ENCODE data around the gene CTRB2.
"Not testable (repeated sequence)": the region's sequence is repeated elsewhere in the genome, so short reads cannot be mapped to it uniquely, and the experiment has no call there.

CTRB2 gene

DNA sequence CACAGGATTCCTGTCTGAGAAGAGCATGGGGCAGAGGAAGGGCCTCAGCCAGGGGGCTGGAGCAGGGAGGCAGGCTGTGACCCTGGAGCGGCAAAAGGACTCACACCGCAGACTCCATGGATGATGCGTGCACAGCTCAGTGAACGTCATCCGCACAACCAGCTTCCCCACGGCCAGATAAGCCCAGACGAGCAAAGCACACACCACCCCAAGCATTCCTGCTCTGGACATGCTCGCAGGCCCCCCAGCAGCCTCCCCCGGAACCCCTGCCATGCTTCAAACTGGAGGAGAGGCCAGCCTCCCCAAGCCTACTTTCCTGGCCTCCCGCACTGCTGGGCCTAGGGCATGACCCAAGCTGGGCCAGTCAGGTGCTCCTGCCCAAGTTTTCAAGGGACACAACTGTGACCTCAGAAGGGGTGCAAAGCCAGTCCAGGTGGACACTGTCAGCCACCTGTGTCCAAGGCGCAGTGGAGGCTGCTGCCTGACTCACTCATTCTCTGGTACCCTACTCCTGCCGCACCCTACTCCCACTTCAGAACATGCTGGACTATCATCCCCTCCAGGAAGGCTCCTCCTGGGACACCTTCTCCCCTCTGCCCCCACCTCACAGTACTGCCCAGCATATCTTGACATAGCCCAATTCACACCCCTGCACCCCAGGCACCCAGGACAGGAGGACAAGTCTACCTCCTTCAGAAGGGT lies 39.7 kb upstream of the CTRB2 start:
- no peak overlapping the region for H3K27ac ChIP-seq
- no peak for TF ChIP-seq ZFX (IDR thresholded peaks at IDR 0.05; ENCODE audit: borderline replicate concordance)
- TF ChIP-seq, protein P1, sequence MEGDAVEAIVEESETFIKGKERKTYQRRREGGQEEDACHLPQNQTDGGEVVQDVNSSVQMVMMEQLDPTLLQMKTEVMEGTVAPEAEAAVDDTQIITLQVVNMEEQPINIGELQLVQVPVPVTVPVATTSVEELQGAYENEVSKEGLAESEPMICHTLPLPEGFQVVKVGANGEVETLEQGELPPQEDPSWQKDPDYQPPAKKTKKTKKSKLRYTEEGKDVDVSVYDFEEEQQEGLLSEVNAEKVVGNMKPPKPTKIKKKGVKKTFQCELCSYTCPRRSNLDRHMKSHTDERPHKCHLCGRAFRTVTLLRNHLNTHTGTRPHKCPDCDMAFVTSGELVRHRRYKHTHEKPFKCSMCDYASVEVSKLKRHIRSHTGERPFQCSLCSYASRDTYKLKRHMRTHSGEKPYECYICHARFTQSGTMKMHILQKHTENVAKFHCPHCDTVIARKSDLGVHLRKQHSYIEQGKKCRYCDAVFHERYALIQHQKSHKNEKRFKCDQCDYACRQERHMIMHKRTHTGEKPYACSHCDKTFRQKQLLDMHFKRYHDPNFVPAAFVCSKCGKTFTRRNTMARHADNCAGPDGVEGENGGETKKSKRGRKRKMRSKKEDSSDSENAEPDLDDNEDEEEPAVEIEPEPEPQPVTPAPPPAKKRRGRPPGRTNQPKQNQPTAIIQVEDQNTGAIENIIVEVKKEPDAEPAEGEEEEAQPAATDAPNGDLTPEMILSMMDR (IDR thresholded peaks at IDR 0.05): no peak

DNA sequence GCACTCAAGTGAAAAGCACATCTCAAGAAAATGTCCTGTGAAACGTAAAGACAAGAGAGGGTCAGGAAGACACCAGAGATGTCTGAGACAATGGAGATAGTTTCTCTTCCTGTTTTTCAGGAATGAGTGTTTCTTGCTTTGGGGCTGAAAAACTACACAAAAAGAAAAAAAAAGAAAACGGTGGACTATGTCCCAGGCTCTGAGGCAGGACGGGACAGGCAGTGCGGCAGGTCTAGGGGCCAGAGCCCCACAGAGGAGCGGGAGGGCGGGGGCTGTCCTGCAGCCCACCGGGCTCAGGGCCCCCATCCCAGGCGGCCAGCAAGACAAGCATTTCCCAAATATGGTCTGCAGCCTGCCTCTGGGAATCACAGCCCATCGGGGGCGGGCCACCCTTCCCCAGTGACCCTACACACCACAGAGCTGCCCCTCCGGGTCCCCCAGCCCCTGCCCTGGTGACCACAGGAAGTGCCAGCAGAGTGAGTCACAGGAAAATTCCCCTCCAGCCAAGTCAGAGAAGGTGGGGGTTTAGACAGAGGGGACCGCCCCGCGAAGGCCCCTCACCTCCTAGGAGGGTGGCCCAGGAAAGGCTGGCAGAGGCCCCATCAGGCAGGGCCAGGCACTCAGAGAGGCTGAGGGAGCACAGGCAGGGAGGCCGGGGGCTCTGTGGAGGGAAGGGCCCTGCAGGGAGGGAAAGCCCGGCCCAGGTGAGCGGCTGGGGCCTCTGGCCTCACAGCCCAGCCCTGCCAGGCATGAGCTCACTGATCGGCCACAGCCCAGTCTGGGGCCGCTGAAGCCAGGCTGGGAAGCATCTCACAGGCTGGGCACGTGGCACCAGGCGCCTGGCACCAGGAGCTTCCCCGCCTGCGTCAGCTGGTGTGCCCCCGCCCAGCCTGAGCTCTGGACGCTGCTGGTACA lies 38.1 kb upstream of the CTRB2 start:
- TF ChIP-seq, protein P1 (IDR thresholded peaks at IDR 0.05): no peak
- TF ChIP-seq ZFX (IDR thresholded peaks at IDR 0.05; ENCODE audit: borderline replicate concordance): no peak
- peak overlapping the region; percentile 10; the same call in 1 of the 2 replicates for H3K27ac ChIP-seq

DNA sequence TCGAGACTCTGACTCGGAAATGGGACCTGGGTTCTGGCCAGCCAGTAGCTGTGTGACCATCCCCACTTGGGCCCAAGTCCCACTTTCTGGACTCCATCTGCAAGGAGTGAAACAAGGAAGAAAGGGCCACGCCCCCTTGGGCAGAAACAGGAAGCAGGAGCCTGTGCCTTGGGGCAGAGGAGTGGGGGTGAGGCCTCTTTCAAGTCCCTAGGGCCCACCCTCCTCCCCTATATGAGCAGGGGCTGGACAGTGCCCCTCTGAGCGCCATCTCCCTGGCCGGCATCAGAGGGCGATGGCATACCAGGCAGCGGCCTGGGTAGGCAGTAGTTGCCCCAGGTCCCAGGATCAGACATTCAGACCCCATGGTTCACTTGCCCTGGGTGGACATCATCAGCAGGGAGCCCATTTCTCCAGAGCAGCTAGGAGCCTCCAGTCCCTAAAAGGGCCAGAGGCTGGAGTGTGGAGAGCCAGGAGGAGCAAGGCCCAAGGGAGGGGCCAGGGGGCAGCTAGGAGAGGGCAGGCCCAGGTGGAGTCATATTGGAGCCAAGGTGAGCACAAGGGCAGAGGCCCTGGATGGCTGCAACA lies 37.4 kb upstream of the CTRB2 start:
- H3K27ac ChIP-seq: peak overlapping the region; percentile 10; the same call in 1 of the 2 replicates
- no peak for TF ChIP-seq ZFX (IDR thresholded peaks at IDR 0.05; ENCODE audit: borderline replicate concordance)
- TF ChIP-seq, protein P1 (IDR thresholded peaks at IDR 0.05): no peak

GRCh38 chr16:75243667-75244224 lies 36.8 kb upstream of the CTRB2 start:
- no peak overlapping the region for H3K27ac ChIP-seq

GRCh38 chr16:75242436-75243078 lies 35.6 kb upstream of the CTRB2 start:
- H3K27ac ChIP-seq: not testable (repeated sequence)

More at GRCh38 chr16:75243667-75244224, 36.8 kb upstream of the CTRB2 start:
- TF ChIP-seq, protein P1 (IDR thresholded peaks at IDR 0.05): no peak
- no peak for TF ChIP-seq ZFX (IDR thresholded peaks at IDR 0.05; ENCODE audit: borderline replicate concordance)

DNA sequence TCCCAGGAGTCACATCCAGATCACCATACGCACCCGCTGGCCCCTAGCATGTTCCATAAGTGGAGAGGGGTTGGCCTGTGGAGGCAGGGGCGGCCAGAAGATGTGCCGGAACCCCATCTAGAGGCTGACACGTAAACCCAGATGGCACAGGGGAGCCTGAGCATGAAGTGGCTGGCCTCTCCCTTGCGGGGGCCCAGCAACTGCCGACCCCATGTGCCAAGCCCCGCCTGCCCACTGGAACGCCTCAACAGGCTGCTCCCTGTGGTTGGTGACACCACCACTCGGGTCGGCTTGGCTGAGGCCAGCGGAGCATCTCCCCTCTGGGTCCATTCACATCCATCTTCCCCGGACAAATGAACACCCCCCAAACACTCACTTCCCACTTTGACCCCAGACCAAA lies 35.0 kb upstream of the CTRB2 start:
- TF ChIP-seq, protein P1 (IDR thresholded peaks at IDR 0.05): no peak
- no peak for TF ChIP-seq ZFX (IDR thresholded peaks at IDR 0.05; ENCODE audit: borderline replicate concordance)
- no peak overlapping the region for H3K27ac ChIP-seq

GRCh38 chr16:75241412-75241811 lies 34.5 kb upstream of the CTRB2 start:
- TF ChIP-seq, protein P1 (IDR thresholded peaks at IDR 0.05): no peak
- no peak for TF ChIP-seq ZFX (IDR thresholded peaks at IDR 0.05; ENCODE audit: borderline replicate concordance)
- H3K27ac ChIP-seq: no peak overlapping the region

GRCh38 chr16:75240633-75241032 lies 33.7 kb upstream of the CTRB2 start:
- not testable (repeated sequence) for H3K27ac ChIP-seq
